Keratinocyte (primary cell): Measurements from ENCODE around the gene UTS2B. TPM values are rescaled to one million over a fixed set of nuclear protein-coding genes. Genes with fewer than 3 reads are reported as not detected.

Experiments
- DNase-seq: peaks from one replicate; pipeline ENCODE4 v3.0.0-alpha.2; 2011; ENCODE audit warnings: low read depth, missing footprints, low spot score
- FAIRE-seq: peaks from 2 replicates; lab custom pipeline; 2011; peaks lifted over from hg19 to GRCh38; lab: Jason Lieb, UNC
- H2AFZ ChIP-seq: 2 replicates; pipeline ENCODE4 v1.6.0; 2012; ENCODE audit warnings: low read length, control low read depth, inconsistent platforms; ENCODE audit not compliant: control insufficient read depth
- H3K27ac ChIP-seq: 2 replicates; pipeline ENCODE4 v1.5.1; 2011; ENCODE audit warnings: low read length; ENCODE audit not compliant: control insufficient read depth, insufficient read depth
- H3K27me3 ChIP-seq: 3 replicates; pipeline ENCODE4 v1.6.0; 2011; ENCODE audit warnings: low read length; ENCODE audit not compliant: control insufficient read depth, insufficient read depth; ENCODE audit errors: extremely low read depth
- H3K36me3 ChIP-seq, 2 experiments: 2 replicates in 1 of 2; 3 replicates in 1 of 2; pipeline ENCODE4 v1.5.1; 2011; ENCODE audit warnings: low read length in 2 of 2, mild to moderate bottlenecking in 1 of 2; ENCODE audit not compliant: control insufficient read depth in 2 of 2, insufficient read depth in 2 of 2; ENCODE audit errors: extremely low read depth in 1 of 2
- H3K4me1 ChIP-seq: 3 replicates; pipeline ENCODE4 v1.5.1; 2011; ENCODE audit warnings: low read length; ENCODE audit not compliant: control insufficient read depth, insufficient read depth; ENCODE audit errors: extremely low read depth
- H3K4me2 ChIP-seq: 3 replicates; pipeline ENCODE4 v1.6.0; 2011; ENCODE audit warnings: low read depth, low read length; ENCODE audit not compliant: control insufficient read depth, insufficient read depth; ENCODE audit errors: extremely low read depth
- H3K4me3 ChIP-seq, 3 experiments: fragments of 200-600 bp in 1 of 3; sonication (generic) in 1 of 3; 2 replicates in 2 of 3; 3 replicates in 1 of 3; pipeline ENCODE4 v1.5.1; 2011 to 2016; ENCODE audit warnings: low read length in 3 of 3, mild to moderate bottlenecking in 3 of 3, control low read depth in 2 of 3, inconsistent platforms in 1 of 3, low read depth in 1 of 3, mixed read lengths in 1 of 3, mixed run types in 1 of 3, moderate library complexity in 1 of 3; ENCODE audit not compliant: control insufficient read depth in 2 of 3, insufficient read depth in 2 of 3; ENCODE audit errors: extremely low read depth in 1 of 3
- H3K79me2 ChIP-seq: 2 replicates; pipeline ENCODE4 v1.6.0; 2012; ENCODE audit warnings: low read length; ENCODE audit not compliant: control insufficient read depth, insufficient read depth
- H3K9ac ChIP-seq: 3 replicates; pipeline ENCODE4 v1.6.0; 2011; ENCODE audit warnings: low read length; ENCODE audit not compliant: control insufficient read depth, insufficient read depth; ENCODE audit errors: extremely low read depth
- H3K9me1 ChIP-seq: 3 replicates; pipeline ENCODE4 v1.6.0; 2011; ENCODE audit warnings: low read length; ENCODE audit not compliant: control insufficient read depth, insufficient read depth; ENCODE audit errors: extremely low read depth
- H3K9me3 ChIP-seq: 2 replicates; pipeline ENCODE4 v1.5.1; 2012; ENCODE audit warnings: low read depth, low read length; ENCODE audit not compliant: control insufficient read depth
- H4K20me1 ChIP-seq: 3 replicates; pipeline ENCODE4 v1.6.0; 2011; ENCODE audit warnings: low read length; ENCODE audit not compliant: control insufficient read depth, insufficient read depth; ENCODE audit errors: extremely low read depth
- CTCF ChIP-seq, 3 experiments: IDR thresholded peaks in 1 of 3; conservative IDR thresholded peaks in 1 of 3; optimal IDR thresholded peaks in 1 of 3; 2 replicates in 2 of 3; 3 replicates in 1 of 3; pipeline versions ENCODE3 to v1.5.1; 2011; ENCODE audit warnings: low read length in 3 of 3, mild to moderate bottlenecking in 3 of 3, moderate library complexity in 2 of 3, control low read depth in 1 of 3, inconsistent platforms in 1 of 3; ENCODE audit not compliant: insufficient read depth in 2 of 3; ENCODE audit errors: extremely low read depth in 1 of 3
- EZH2 ChIP-seq: IDR thresholded peaks from one replicate; pipeline ENCODE4 v1.6.1; 2012; ENCODE audit warnings: inconsistent platforms, mild to moderate bottlenecking, low read length, moderate library complexity
- dilution Hi-C: fragments of 300-500 bp; cut with MboI; formaldehyde crosslinking; loops from one replicate; pipeline ENCODE4 v1.7.0; 2020; ENCODE audit warnings: low sequenced_read_pairs; ENCODE audit not compliant: extremely low pct_ligation_motif_present
- polyA plus RNA-seq, 5 experiments: library from polyadenylated mRNA; depleted of rRNA in 3 of 5; stranded (reverse) in 3 of 5; stranded (forward) in 1 of 5; unstranded in 1 of 5; fragments of >200 nt; gene quantifications; 1 replicate in 1 of 5; 2 replicates in 3 of 5; 3 replicates in 1 of 5; pipeline versions ENCODE4 v1.2.1 to v1.2.3, GENCODE V29; 2011 to 2012; ENCODE audit warnings: missing spikeins in 2 of 5, low read depth in 1 of 5, low replicate concordance in 1 of 5

Gene UTS2B
- polyA plus RNA-seq, 1 donor (not counting 4 experiments of a cell fraction or from before 2014, with no cell fraction given): not detected

DNA sequence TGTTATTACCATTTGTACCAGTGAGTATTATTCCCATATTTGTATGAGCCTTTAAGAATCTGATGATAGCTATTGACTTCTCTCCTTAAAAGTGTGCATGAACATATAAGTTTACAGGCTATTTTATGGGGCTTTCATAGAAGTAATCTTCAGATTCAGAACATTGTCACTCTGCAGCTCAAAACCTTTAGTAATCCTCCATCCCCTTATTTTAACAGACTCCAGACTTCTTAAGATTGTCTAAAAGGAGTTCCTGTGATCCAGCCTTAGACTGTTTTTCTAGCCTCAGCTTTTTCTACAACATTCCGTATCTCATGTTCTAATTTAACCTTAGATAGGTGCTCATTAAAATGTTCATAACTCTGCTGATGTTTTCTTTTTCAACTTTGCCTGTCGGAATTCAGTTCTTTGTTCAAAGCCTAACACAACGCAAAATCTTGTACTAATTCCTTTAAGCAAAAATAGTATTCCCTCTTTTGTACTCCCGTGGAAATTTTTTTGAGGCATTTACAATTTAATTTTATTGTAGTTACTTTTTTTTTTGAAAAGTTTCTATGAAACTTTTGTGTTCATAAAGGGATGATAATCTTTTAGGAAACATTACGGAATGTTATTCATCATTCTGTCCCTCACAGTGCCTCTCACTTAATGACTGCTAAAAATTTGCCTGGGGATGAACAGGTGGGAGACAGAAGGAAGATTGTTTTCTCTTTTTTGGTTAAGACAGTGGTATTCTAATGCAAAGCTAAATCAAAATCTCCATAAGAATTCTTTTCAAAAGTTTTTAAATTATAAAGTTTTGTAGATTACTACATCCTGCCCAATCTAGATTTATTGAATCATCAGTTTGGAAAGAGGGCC lies 38.7 kb upstream of the UTS2B start:
- Histone ChIP-seq H3K4me3 (no peak overlapping the region), H3K9ac (no peak overlapping the region), H3K9me1 (no peaks in the 10 kb centered on the region), H3K4me2 (no peak overlapping the region), H2AFZ (no peak overlapping the region), H3K27me3 (no peaks in the 10 kb centered on the region), H3K9me3 (no peaks in the 10 kb centered on the region), H3K79me2 (peaks cover 1% of the 10 kb centered on the region), H4K20me1 (no peaks in the 10 kb centered on the region), H3K36me3 (peaks cover 5 to 17% of the 10 kb centered on the region in 2 experiments), H3K27ac (no peak overlapping the region), H3K4me1 (no peaks in the 10 kb centered on the region)
- dilution Hi-C loops: no loop called here
- TF ChIP-seq EZH2: no peak
- no peak for TF ChIP-seq CTCF (optimal IDR thresholded peaks at IDR 0.05 in 1 of 3, IDR thresholded peaks at IDR 0.05 in 1 of 3, conservative IDR thresholded peaks at IDR 0.05 in 1 of 3; ENCODE audit: extremely low read depth in 1 of 3, insufficient read depth in 2 of 3, low read length in 3 of 3)
- no peak for DNase-seq
- FAIRE-seq: no peak

- no peaks in the 10 kb centered on the region for H3K27me3 ChIP-seq
- no peak overlapping the region for H3K9ac ChIP-seq
- no peaks in the 10 kb centered on the region for H3K9me3 ChIP-seq
- H2AFZ ChIP-seq: no peak overlapping the region
- H4K20me1 ChIP-seq: no peaks in the 10 kb centered on the region
- no peak overlapping the region for H3K4me2 ChIP-seq
- FAIRE-seq: no peak
- no peak for DNase-seq
- no peak overlapping the region for H3K27ac ChIP-seq
- H3K4me3 ChIP-seq: no peak overlapping the region
- TF ChIP-seq EZH2: no peak
- TF ChIP-seq CTCF (optimal IDR thresholded peaks at IDR 0.05 in 1 of 3, IDR thresholded peaks at IDR 0.05 in 1 of 3, conservative IDR thresholded peaks at IDR 0.05 in 1 of 3; ENCODE audit: extremely low read depth in 1 of 3, insufficient read depth in 2 of 3, low read length in 3 of 3): no peak
- H3K9me1 ChIP-seq: no peaks in the 10 kb centered on the region
- H3K79me2 ChIP-seq: peaks cover 1% of the 10 kb centered on the region
- dilution Hi-C loops: no loop called here
- peaks cover 13% of the 10 kb centered on the region for H3K4me1 ChIP-seq
- peaks cover 5 to 21% of the 10 kb centered on the region in 2 experiments for H3K36me3 ChIP-seq
Measured at GRCh38 chr3:191366675-191367074, 36.3 kb upstream of the UTS2B start.
